ENCODE results near the gene ROR1. TPM values are rescaled to one million over a fixed set of nuclear protein-coding genes. Genes with fewer than 3 reads are reported as not detected.
A peak's percentile ranks its signal among the peaks of the same experiment; 100 is the strongest.
"Not testable (repeated sequence)": the region's sequence is repeated elsewhere in the genome, so short reads cannot be mapped to it uniquely, and the experiment has no call there.

Gene ROR1
- total and polyA plus RNA-seq, 8 donors = 25.5 to 95.8 (median 83.0) TPM

GRCh38 chr1:64212031-64212430 lies 438.2 kb downstream of the ROR1 start:
- Histone ChIP-seq H3K4me3 (no peak overlapping the region), H3K4me1 (no peaks in the 10 kb centered on the region), H3K27me3 (peaks cover 0 to 4% of the 10 kb centered on the region in 2 donors), H3K36me3 (no peaks in the 10 kb centered on the region), H3K27ac (no peak overlapping the region), H3K9me3 (no peaks in the 10 kb centered on the region)
- intact Hi-C loops (cut with DNase I) = no loop called here
- ATAC-seq (no peak), DNase-seq (no peak)
- TF ChIP-seq, protein P1, sequence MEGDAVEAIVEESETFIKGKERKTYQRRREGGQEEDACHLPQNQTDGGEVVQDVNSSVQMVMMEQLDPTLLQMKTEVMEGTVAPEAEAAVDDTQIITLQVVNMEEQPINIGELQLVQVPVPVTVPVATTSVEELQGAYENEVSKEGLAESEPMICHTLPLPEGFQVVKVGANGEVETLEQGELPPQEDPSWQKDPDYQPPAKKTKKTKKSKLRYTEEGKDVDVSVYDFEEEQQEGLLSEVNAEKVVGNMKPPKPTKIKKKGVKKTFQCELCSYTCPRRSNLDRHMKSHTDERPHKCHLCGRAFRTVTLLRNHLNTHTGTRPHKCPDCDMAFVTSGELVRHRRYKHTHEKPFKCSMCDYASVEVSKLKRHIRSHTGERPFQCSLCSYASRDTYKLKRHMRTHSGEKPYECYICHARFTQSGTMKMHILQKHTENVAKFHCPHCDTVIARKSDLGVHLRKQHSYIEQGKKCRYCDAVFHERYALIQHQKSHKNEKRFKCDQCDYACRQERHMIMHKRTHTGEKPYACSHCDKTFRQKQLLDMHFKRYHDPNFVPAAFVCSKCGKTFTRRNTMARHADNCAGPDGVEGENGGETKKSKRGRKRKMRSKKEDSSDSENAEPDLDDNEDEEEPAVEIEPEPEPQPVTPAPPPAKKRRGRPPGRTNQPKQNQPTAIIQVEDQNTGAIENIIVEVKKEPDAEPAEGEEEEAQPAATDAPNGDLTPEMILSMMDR (IDR thresholded peaks at IDR 0.05) = no peak

- Histone ChIP-seq H3K4me3 (no peak overlapping the region), H3K27me3 (no peaks in the 10 kb centered on the region), H3K4me1 (no peaks in the 10 kb centered on the region), H3K27ac (no peak overlapping the region), H3K9me3 (no peaks in the 10 kb centered on the region), H3K36me3 (no peaks in the 10 kb centered on the region)
- intact Hi-C loops (cut with DNase I) = no loop called here
- no peak for DNase-seq
- TF ChIP-seq, protein P1 (IDR thresholded peaks at IDR 0.05) = no peak
- ATAC-seq = no peak
These were observed 441.8 kb downstream of the ROR1 start for GRCh38 chr1:64215576-64215975.

- H3K4me3 ChIP-seq = no peak overlapping the region
- TF ChIP-seq, protein P1 (IDR thresholded peaks at IDR 0.05) = no peak
- no peaks in the 10 kb centered on the region for H3K4me1 ChIP-seq
- H3K9me3 ChIP-seq = no peaks in the 10 kb centered on the region
- H3K27me3 ChIP-seq = no peaks in the 10 kb centered on the region
- H3K36me3 ChIP-seq = no peaks in the 10 kb centered on the region
- DNase-seq (no peak), ATAC-seq (no peak)
- intact Hi-C loops (cut with DNase I) = no loop called here
- H3K27ac ChIP-seq = no peak overlapping the region
These were observed 446.4 kb downstream of the ROR1 start for GRCh38 chr1:64220241-64220640.

- ATAC-seq (peak; percentile 39), DNase-seq (no peak)
- TF ChIP-seq, protein P1 (IDR thresholded peaks at IDR 0.05) = no peak
- Histone ChIP-seq H3K27ac (no peak overlapping the region), H3K4me3 (no peak overlapping the region), H3K4me1 (no peaks in the 10 kb centered on the region), H3K9me3 (no peaks in the 10 kb centered on the region), H3K27me3 (no peaks in the 10 kb centered on the region), H3K36me3 (no peaks in the 10 kb centered on the region)
- intact Hi-C loops (cut with DNase I) = no loop called here
These were observed 449.7 kb downstream of the ROR1 start for GRCh38 chr1:64223329-64224151.

- H3K27ac ChIP-seq; DNase-seq; H3K27me3 ChIP-seq; H3K9me3 ChIP-seq; H3K4me3 ChIP-seq; H3K36me3 ChIP-seq; intact Hi-C loops (cut with DNase I); ATAC-seq; H3K4me1 ChIP-seq: not testable (repeated sequence)
These were observed 450.4 kb downstream of the ROR1 start for GRCh38 chr1:64224236-64224635.
